Measurements from ENCODE around the gene DLST.

The DLST gene

GRCh38 chr14:74860899-74861733, 20.6 kb upstream of the DLST start:
- peak; percentile 73 for DNase-seq (ENCODE audit: low read depth, low spot score)

- no peak for DNase-seq (ENCODE audit: low read depth, low spot score)
Measured at GRCh38 chr14:74861734-74862090, 20.0 kb upstream of the DLST start.

- DNase-seq (ENCODE audit: low read depth, low spot score) = no peak
Measured at GRCh38 chr14:74863274-74863673, 18.4 kb upstream of the DLST start.

GRCh38 chr14:74864198-74864597, 17.5 kb upstream of the DLST start:
- no peak for DNase-seq (ENCODE audit: low read depth, low spot score)

GRCh38 chr14:74865156-74865555, 16.6 kb upstream of the DLST start:
- DNase-seq (ENCODE audit: low read depth, low spot score) = peak; percentile 80

GRCh38 chr14:74866708-74867389, 14.9 kb upstream of the DLST start:
- no peak for DNase-seq (ENCODE audit: low read depth, low spot score)

GRCh38 chr14:74867673-74868072, 14.0 kb upstream of the DLST start:
- no peak for DNase-seq (ENCODE audit: low read depth, low spot score)

GRCh38 chr14:74868739-74869138, 13.0 kb upstream of the DLST start:
- DNase-seq (ENCODE audit: low read depth, low spot score) = no peak

- DNase-seq (ENCODE audit: low read depth, low spot score) = no peak
Measured at GRCh38 chr14:74871819-74872218, 9.9 kb upstream of the DLST start.

GRCh38 chr14:74875204-74875603, 6.5 kb upstream of the DLST start:
- DNase-seq (ENCODE audit: low read depth, low spot score) = no peak

GRCh38 chr14:74875941-74876913, 5.5 kb upstream of the DLST start, which contains the start of gene PROX2:
TSS of gene PROX2 (minus strand) at chr14:74876145. CDS start at chr14:74863834, 12,311 bp downstream.
- DNase-seq (ENCODE audit: low read depth, low spot score) = no peak

GRCh38 chr14:74879427-74880182, 2.1 kb upstream of the DLST start:
- no peak for DNase-seq (ENCODE audit: low read depth, low spot score)

- DNase-seq (ENCODE audit: low read depth, low spot score) = no peak
Measured at GRCh38 chr14:74882103-74882920, 596 bp downstream of the DLST start.

- DNase-seq (ENCODE audit: low read depth, low spot score) = no peak
Measured at GRCh38 chr14:74886001-74886400, 4.3 kb downstream of the DLST start.

- DNase-seq (ENCODE audit: low read depth, low spot score) = no peak
Measured at GRCh38 chr14:74888164-74889158, 6.7 kb downstream of the DLST start.

- DNase-seq (ENCODE audit: low read depth, low spot score) = no peak
Measured at GRCh38 chr14:74890262-74890661, 8.5 kb downstream of the DLST start.

GRCh38 chr14:74891870-74892269, 10.2 kb downstream of the DLST start:
- DNase-seq (ENCODE audit: low read depth, low spot score) = no peak

- no peak for DNase-seq (ENCODE audit: low read depth, low spot score)
Measured at GRCh38 chr14:74892745-74893144, 11.0 kb downstream of the DLST start.

- no peak for DNase-seq (ENCODE audit: low read depth, low spot score)
Measured at GRCh38 chr14:74893614-74894091, 11.9 kb downstream of the DLST start.

Data from smooth muscle cell of the brain vasculature (primary cell).